ENCODE data around the gene CFAP210. TPM values are rescaled to one million over a fixed set of nuclear protein-coding genes. Genes with fewer than 3 reads are reported as not detected.

Gene CFAP210
- total RNA-seq, 2 experiments from 2014 or later = not detected

DNA sequence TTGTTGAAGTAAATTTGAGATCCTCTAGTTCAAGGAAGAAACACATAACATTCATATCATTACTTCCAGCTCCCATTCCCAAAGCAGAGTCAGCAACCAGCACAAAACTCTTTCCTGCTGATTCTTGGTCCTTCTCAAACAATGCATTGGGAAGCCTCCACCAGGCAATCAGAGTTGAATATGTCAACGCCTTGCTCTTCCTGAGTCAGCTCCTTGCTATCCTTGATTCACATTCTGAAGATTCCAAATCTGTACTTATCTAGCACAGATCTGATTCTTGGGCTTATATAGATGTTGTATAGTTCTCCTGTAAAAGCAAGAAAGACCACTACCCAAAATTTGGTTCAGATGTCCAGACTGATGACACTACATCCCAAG, 29.6 kb downstream of the CFAP210 start:
- CTCF ChIA-PET = no interaction called here
- Mint-ChIP-seq H3K9me3 (peaks cover 2% of the 10 kb centered on the region), H3K4me3 (no peak overlapping the region), H3K27me3 (peaks cover 4% of the 10 kb centered on the region), H3K4me1 (peaks cover 6% of the 10 kb centered on the region), H3K36me3 (ENCODE audit: low read depth) (no peaks in the 10 kb centered on the region), H3K27ac (no peak overlapping the region)
- POLR2A ChIA-PET = interaction anchor here (0.6 kb wide), 1 partner anchor 19 kb away, joined by 3 read pairs; no protein-coding TSS in a partner anchor
- no peak for DNase-seq

DNA sequence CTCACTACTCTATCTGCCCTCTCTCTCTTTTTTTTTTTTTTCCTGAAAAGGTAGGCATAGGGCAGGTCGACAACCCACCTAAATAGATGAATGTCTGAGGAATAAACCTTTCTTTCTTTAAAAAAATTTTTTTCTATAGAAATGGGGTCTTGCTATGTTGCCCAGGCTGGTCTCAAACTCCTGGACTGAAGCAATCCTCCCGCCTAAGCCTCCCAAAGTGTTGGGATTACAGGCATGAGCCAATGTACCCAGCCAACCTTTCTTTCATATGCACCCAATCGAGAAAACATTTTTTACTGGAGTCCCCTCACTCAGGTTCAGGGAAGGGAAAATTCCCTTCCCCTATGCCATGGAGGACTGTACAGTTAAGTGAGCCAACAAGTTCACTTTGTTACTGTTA, 31.0 kb downstream of the CFAP210 start:
- no peak overlapping the region for H3K4me3 Mint-ChIP-seq
- no peak overlapping the region for H3K27ac Mint-ChIP-seq
- no peaks in the 10 kb centered on the region for H3K36me3 Mint-ChIP-seq (ENCODE audit: low read depth)
- POLR2A ChIA-PET = no interaction called here
- H3K9me3 Mint-ChIP-seq = peaks cover 2% of the 10 kb centered on the region
- H3K4me1 Mint-ChIP-seq = peaks cover 8% of the 10 kb centered on the region
- no peak for DNase-seq
- peaks cover 4% of the 10 kb centered on the region for H3K27me3 Mint-ChIP-seq
- CTCF ChIA-PET = no interaction called here

DNA sequence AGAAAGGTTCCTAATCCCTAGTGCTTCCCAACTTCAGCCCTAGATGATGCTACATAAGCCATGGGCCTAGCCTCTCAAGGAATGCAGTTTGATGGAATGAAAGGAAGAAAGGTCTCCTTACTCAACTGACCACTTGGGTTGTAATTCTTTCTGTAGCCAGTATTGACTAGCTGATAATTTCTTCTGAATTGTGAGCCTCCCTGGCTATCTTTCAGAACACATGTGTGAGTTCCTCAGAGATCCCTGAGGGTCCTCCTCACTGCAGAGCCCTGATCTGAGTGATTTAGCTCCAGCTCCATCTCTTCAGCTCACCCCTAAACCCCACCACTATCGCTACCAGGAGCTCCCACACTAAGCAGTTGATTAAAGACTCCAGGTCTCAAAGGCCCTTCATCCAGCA, 31.5 kb downstream of the CFAP210 start:
- ChIA-PET CTCF (no interaction called here), POLR2A (no interaction called here)
- peaks cover 2% of the 10 kb centered on the region for H3K9me3 Mint-ChIP-seq
- H3K4me3 Mint-ChIP-seq = no peak overlapping the region
- no peaks in the 10 kb centered on the region for H3K36me3 Mint-ChIP-seq (ENCODE audit: low read depth)
- no peak for DNase-seq
- peaks cover 4% of the 10 kb centered on the region for H3K27me3 Mint-ChIP-seq
- H3K4me1 Mint-ChIP-seq = peaks cover 8% of the 10 kb centered on the region
- no peak overlapping the region for H3K27ac Mint-ChIP-seq

DNA sequence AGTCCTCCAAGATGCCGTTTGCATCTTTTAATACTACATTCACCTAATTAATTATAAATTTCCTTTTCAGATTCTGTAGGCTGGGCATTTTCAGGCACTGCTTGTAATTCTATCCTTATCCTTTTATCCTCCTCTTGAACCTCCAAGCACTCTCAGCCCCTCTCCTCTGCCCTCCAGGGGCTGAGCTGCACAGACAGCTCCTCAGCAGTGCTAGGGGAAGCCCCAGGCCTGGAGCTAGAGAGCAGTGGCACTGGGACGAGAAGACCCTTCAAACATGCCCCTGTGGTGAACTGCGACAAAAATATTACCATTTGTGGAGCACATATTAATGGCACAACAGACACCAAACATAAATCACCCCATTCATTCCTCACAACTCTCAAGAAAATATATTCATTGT, 32.9 kb downstream of the CFAP210 start:
- ChIA-PET POLR2A (no interaction called here), CTCF (no interaction called here)
- H3K27ac Mint-ChIP-seq = no peak overlapping the region
- no peak for DNase-seq
- peaks cover 8% of the 10 kb centered on the region for H3K4me1 Mint-ChIP-seq
- no peaks in the 10 kb centered on the region for H3K36me3 Mint-ChIP-seq (ENCODE audit: low read depth)
- peaks cover 2% of the 10 kb centered on the region for H3K9me3 Mint-ChIP-seq
- no peak overlapping the region for H3K4me3 Mint-ChIP-seq
- peaks cover 6% of the 10 kb centered on the region for H3K27me3 Mint-ChIP-seq

DNA sequence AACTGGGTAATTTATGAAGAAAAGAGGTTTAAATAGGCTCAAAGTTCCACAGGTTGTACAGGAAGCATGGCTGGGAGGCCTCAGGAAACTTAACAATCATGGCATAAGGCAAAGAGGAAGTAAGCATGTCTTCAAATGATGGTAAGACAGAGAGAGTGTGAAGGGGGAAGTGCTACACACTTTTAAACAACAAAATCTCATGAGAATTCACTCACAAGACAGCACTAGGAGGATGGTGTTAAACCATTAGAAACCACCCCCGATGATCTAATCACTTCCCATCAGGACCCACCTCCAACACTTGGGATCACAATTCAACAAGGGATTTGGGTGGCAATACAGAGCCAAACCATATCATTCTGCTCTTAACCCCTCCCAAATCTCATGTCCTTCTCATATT, 34.9 kb downstream of the CFAP210 start:
- Mint-ChIP-seq H3K27ac (no peak overlapping the region), H3K9me3 (peaks cover 2% of the 10 kb centered on the region), H3K4me3 (no peak overlapping the region), H3K4me1 (peaks cover 2% of the 10 kb centered on the region), H3K36me3 (ENCODE audit: low read depth) (no peaks in the 10 kb centered on the region), H3K27me3 (peaks cover 13% of the 10 kb centered on the region)
- CTCF ChIA-PET = no interaction called here
- no peak for DNase-seq
- POLR2A ChIA-PET = no interaction called here

DNA sequence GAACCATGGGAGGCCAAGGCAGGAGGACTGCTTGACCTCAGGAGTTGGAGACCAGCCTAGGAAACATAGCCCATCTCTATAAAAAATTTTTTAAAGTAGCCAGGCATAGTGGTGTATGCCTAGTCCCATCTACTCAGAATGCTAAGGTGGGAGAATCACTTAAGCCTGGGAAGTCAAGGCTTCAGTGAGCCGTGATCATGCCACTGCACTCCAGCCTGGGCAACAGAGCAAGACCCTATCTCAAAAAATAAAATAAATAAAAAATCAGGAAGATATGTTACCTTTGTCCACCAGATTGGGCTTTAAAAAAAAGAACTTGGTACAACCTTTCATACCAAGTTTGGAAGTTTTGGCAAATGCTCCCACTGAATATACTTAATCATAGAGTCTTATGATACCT, 35.3 kb downstream of the CFAP210 start:
- no peak for DNase-seq
- Mint-ChIP-seq H3K27ac (no peak overlapping the region), H3K4me1 (peaks cover 2% of the 10 kb centered on the region), H3K9me3 (peaks cover 2% of the 10 kb centered on the region), H3K4me3 (no peak overlapping the region), H3K27me3 (peaks cover 15% of the 10 kb centered on the region), H3K36me3 (ENCODE audit: low read depth) (no peaks in the 10 kb centered on the region)
- ChIA-PET POLR2A (no interaction called here), CTCF (no interaction called here)

DNA sequence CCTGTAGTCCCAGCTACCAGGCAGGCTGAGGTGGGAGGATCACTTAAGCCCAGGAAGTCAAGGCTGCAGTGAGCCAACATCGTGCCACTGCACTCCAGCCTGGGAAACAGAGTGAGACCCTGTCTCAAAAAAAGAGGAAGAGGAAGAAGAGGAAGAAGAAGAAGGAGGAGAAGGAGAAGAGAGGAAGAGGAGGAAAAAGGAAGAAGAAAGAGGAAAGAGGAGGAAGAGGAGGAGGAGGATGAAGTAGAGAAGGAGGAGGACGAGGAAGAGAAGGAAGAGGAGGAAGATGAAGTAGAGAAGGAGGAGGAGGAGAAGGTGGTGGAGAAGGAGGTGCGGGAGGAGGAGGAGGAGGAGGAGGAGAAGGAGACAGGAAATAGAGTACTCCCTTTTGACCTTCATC, 38.0 kb downstream of the CFAP210 start:
- ChIA-PET POLR2A (no interaction called here), CTCF (no interaction called here)
- DNase-seq = no peak
- Mint-ChIP-seq H3K4me1 (peaks cover 2% of the 10 kb centered on the region), H3K36me3 (ENCODE audit: low read depth) (no peaks in the 10 kb centered on the region), H3K27me3 (peaks cover 19% of the 10 kb centered on the region), H3K27ac (no peak overlapping the region), H3K9me3 (peaks cover 2% of the 10 kb centered on the region), H3K4me3 (no peak overlapping the region)

DNA sequence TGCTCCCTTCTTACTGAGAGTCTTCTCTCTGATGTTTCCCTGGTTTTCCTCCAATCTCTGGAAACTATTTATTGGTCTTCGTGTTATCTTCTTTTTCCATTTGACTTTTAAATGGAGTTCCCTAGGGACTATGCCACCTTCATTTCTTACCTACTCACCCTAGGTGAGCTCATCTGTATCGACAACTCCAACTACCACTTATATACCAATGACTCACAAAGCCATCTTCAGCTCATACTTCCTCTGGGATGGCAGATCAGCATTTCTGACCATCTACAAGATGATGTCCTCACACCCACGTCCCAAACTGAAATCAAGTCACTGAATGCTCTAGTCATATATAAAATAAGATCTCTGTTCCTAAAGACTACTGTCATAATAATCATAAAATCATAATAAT, 40.6 kb downstream of the CFAP210 start:
- Mint-ChIP-seq H3K36me3 (ENCODE audit: low read depth) (no peaks in the 10 kb centered on the region), H3K27me3 (peaks cover 24% of the 10 kb centered on the region), H3K27ac (no peak overlapping the region), H3K9me3 (no peaks in the 10 kb centered on the region), H3K4me1 (no peaks in the 10 kb centered on the region), H3K4me3 (no peak overlapping the region)
- DNase-seq = no peak
- POLR2A ChIA-PET = no interaction called here
- CTCF ChIA-PET = no interaction called here

DNA sequence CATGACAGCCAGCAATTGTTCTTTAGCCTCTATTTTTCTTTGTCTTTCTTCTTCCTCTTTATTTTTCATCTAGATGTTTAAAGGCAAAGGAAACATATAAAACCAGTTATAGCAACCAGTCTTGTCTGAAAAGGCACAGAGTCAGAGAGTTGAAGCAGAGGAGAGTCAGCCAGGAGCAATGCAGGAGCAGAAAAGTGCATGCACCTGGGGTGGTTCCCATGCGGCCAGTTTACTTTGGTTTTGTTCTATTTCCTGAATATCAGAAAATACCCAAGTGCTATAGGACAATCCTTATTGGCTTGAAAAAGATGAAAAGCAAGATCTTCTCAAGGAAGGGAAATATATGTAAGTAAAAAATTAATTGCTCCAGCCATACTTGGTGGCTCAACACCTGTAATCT, 44.9 kb downstream of the CFAP210 start:
- Mint-ChIP-seq H3K27me3 (peaks cover 27% of the 10 kb centered on the region), H3K4me3 (no peak overlapping the region), H3K36me3 (ENCODE audit: low read depth) (no peaks in the 10 kb centered on the region), H3K27ac (no peak overlapping the region), H3K9me3 (no peaks in the 10 kb centered on the region), H3K4me1 (no peaks in the 10 kb centered on the region)
- DNase-seq = no peak
- ChIA-PET POLR2A (no interaction called here), CTCF (no interaction called here)

DNA sequence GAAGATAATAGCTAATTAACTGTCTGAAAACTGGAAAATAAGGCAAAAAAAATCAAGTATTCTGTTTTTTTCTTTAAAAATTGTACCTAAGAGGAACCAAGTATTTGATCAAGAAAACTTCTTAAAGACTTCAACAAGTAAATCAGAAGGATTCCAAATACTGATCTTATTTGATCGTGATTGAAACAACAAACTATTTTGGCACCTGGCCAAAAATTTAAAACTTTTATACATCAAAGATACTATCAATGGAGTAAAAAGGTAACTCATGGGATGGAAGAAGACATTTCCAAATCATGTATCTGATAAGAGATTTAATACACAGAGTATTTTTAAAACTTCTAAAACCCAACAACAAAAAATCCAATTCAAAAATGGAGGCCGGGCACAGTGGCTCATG, 46.7 kb downstream of the CFAP210 start:
- DNase-seq = no peak
- H3K9me3 Mint-ChIP-seq = no peaks in the 10 kb centered on the region
- H3K27ac Mint-ChIP-seq = no peak overlapping the region
- no peak overlapping the region for H3K4me3 Mint-ChIP-seq
- CTCF ChIA-PET = no interaction called here
- peaks cover 24% of the 10 kb centered on the region for H3K27me3 Mint-ChIP-seq
- H3K36me3 Mint-ChIP-seq (ENCODE audit: low read depth) = no peaks in the 10 kb centered on the region
- H3K4me1 Mint-ChIP-seq = no peaks in the 10 kb centered on the region
- POLR2A ChIA-PET = no interaction called here

DNA sequence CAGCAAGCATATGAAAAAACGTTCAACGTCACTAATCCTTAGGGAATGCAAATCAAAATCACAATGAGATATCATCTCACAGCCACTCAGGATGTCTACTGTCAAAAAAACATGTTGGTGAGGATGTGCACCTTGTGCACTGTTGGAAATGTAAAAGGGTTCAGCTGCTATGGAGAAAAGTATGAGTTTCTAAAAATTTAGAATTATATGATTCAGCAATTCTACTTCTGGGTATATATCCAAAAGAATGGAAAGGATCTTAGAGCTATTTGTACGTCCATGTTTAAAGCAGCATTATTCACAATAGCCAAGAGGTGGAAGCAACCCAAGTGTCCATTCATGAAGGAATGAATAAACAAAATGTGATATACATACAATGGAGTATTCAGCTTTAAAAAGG, 50.0 kb downstream of the CFAP210 start:
- no peak for DNase-seq
- Mint-ChIP-seq H3K4me1 (no peaks in the 10 kb centered on the region), H3K9me3 (no peaks in the 10 kb centered on the region), H3K36me3 (ENCODE audit: low read depth) (peaks cover 10% of the 10 kb centered on the region), H3K27ac (no peak overlapping the region), H3K27me3 (peaks cover 16% of the 10 kb centered on the region), H3K4me3 (no peak overlapping the region)
- ChIA-PET POLR2A (interaction anchor here (1.3 kb wide), 1 partner anchor 39 kb away, joined by 3 read pairs; no protein-coding TSS in a partner anchor), CTCF (no interaction called here)

DNA sequence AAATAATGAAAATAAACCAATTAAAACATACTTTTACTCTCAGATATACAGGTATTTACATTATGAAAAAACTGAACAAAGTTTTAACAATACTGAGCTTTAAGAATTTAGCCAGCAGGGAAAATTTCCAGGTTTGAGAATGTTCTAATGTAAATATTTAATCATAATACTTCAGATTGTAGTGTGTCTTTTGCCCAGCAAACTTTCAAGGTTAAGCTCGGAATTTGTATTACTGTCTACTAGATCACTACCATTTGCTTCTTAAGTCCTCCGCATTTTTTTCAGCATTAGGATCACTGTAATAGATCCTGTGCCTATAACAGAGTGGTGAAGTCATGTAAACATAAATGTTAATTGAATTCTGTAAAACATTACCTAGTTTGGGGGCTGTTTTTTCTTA, 52.7 kb downstream of the CFAP210 start:
- H3K4me3 Mint-ChIP-seq = no peak overlapping the region
- no peaks in the 10 kb centered on the region for H3K9me3 Mint-ChIP-seq
- DNase-seq = no peak
- H3K36me3 Mint-ChIP-seq (ENCODE audit: low read depth) = peaks cover 18% of the 10 kb centered on the region
- H3K27me3 Mint-ChIP-seq = peaks cover 6% of the 10 kb centered on the region
- no peak overlapping the region for H3K27ac Mint-ChIP-seq
- ChIA-PET CTCF (no interaction called here), POLR2A (no interaction called here)
- H3K4me1 Mint-ChIP-seq = no peaks in the 10 kb centered on the region

DNA sequence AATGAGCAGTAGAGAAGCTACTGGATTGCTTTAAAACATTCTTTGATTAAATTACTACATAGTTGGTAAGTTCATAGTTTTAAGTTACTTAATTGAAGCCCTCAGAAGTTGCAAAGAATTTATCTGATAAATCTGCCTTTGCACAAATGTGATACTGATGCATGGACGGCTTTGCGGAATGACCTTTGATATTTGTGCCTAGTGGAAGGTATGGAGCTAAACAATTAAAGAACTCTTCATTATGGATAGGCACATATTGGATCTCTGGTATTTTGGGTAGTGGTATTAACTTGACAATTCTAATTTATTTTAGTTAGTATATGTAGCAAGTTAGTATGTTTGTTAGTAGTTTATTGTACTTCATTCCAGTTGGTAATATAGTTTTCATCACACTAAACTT, 54.1 kb downstream of the CFAP210 start:
- H3K4me1 Mint-ChIP-seq = no peaks in the 10 kb centered on the region
- H3K36me3 Mint-ChIP-seq (ENCODE audit: low read depth) = peaks cover 18% of the 10 kb centered on the region
- DNase-seq = no peak
- no peak overlapping the region for H3K27ac Mint-ChIP-seq
- H3K9me3 Mint-ChIP-seq = no peaks in the 10 kb centered on the region
- H3K27me3 Mint-ChIP-seq = peaks cover 3% of the 10 kb centered on the region
- POLR2A ChIA-PET = interaction anchor here (0.6 to 1.8 kb wide), 2 partner anchors 55 to 86 kb away, joined by 3 to 5 read pairs; no protein-coding TSS in a partner anchor
- H3K4me3 Mint-ChIP-seq = no peak overlapping the region
- CTCF ChIA-PET = no interaction called here

DNA sequence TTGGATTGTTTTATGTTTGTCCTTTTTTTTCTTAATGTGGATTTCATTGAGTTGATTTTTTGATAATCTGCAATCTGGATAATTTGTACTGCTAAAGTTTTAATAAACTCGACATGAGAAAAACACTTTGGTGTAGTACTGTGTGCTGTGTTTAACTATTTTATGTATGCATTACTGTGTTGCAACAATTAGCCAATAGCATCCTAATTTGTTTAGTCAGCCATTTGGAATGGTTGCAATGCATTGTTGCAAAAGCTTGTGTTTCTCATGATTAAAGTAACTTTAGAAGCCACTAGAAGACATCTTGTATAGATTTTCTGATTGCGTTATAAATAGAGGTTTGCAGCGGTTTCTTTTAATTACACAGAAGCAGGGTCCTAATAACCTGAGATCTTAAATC, 56.6 kb downstream of the CFAP210 start:
- H3K27ac Mint-ChIP-seq = no peak overlapping the region
- no peak overlapping the region for H3K4me3 Mint-ChIP-seq
- no peak for DNase-seq
- H3K9me3 Mint-ChIP-seq = no peaks in the 10 kb centered on the region
- ChIA-PET POLR2A (no interaction called here), CTCF (interaction anchor here (0.6 kb wide), 1 partner anchor 246 kb away, joined by 3 read pairs; no protein-coding TSS in a partner anchor)
- H3K27me3 Mint-ChIP-seq = no peaks in the 10 kb centered on the region
- H3K4me1 Mint-ChIP-seq = no peaks in the 10 kb centered on the region
- H3K36me3 Mint-ChIP-seq (ENCODE audit: low read depth) = peaks cover 25% of the 10 kb centered on the region
